Right atrium auricular region (tissue), 2 donors: Measurements from ENCODE around the gene KRT1. TPM values are rescaled to one million over a fixed set of nuclear protein-coding genes. Genes with fewer than 3 reads are reported as not detected.

ENCODE experiments used
- DNase-seq: peaks from one replicate; pipeline ENCODE4 v3.0.0-alpha.2; 2019; ENCODE audit warnings: low spot score
- H3K27ac ChIP-seq, 2 donors: fragments of 200-600 bp; sonication (generic); 1 replicate in 1 of 2; 2 replicates in 1 of 2; pipeline ENCODE4 v1.5.1; 2016 to 2019
- H3K27me3 ChIP-seq, 2 donors: fragments of 200-600 bp; sonication (generic); one replicate each; pipeline versions ENCODE4 v1.5.1 to v1.6.0; 2017 to 2019
- H3K36me3 ChIP-seq: fragments of 200-600 bp; sonication (generic); one replicate; pipeline ENCODE4 v1.5.1; 2016
- H3K4me1 ChIP-seq, 2 donors: fragments of 200-600 bp; sonication (generic); one replicate each; pipeline versions ENCODE4 v1.5.1 to v1.6.0; 2017 to 2019
- H3K4me3 ChIP-seq, 2 donors: fragments of 200-600 bp; sonication (generic); 1 replicate in 1 of 2; 2 replicates in 1 of 2; pipeline ENCODE4 v1.5.1; 2017 to 2019; ENCODE audit warnings: mild to moderate bottlenecking in 1 of 2, moderate library complexity in 1 of 2
- H3K9me3 ChIP-seq, 2 donors: fragments of 200-600 bp; sonication (generic); one replicate each; pipeline ENCODE4 v1.5.1; 2019
- CTCF ChIP-seq, 2 donors: fragments of 200-600 bp; sonication (generic); IDR thresholded peaks; one replicate each; pipeline ENCODE4 v1.5.1; 2019; ENCODE audit warnings: antibody characterized with exemption in 2 of 2
- total RNA-seq, 2 donors: library from RNA; depleted of rRNA; stranded (reverse); fragments of >200 nt; gene quantifications; one replicate each; pipeline ENCODE4 v1.1.0, GENCODE V29; 2016

Gene KRT1
- not detected for total RNA-seq

GRCh38 chr12:52680363-52680762 lies at the start of gene KRT1:
TSS of gene KRT1 (minus strand) at chr12:52680407. CDS start at chr12:52680348, 59 bp downstream.
- Histone ChIP-seq H3K36me3 (no peaks in the 10 kb centered on the region), H3K4me3 (no peak within 1 kb of the TSS), H3K4me1 (no peaks in the 10 kb centered on the region), H3K9me3 (no peaks in the 10 kb centered on the region), H3K27me3 (no peaks in the 10 kb centered on the region), H3K27ac (no peak within 1 kb of the TSS)
- no peak for TF ChIP-seq CTCF (IDR thresholded peaks at IDR 0.05)
- no peak for DNase-seq

GRCh38 chr12:52729147-52729546 lies 48.9 kb upstream of the KRT1 start:
- no peak overlapping the region for H3K27ac ChIP-seq
- no peaks in the 10 kb centered on the region for H3K36me3 ChIP-seq
- H3K9me3 ChIP-seq = no peaks in the 10 kb centered on the region
- no peaks in the 10 kb centered on the region for H3K27me3 ChIP-seq
- H3K4me1 ChIP-seq = no peaks in the 10 kb centered on the region
- no peak for DNase-seq
- no peak overlapping the region for H3K4me3 ChIP-seq
- TF ChIP-seq CTCF (IDR thresholded peaks at IDR 0.05) = no peak

- TF ChIP-seq CTCF (IDR thresholded peaks at IDR 0.05) = no peak
- DNase-seq = no peak
- Histone ChIP-seq H3K27me3 (no peaks in the 10 kb centered on the region), H3K9me3 (no peaks in the 10 kb centered on the region), H3K4me1 (no peaks in the 10 kb centered on the region), H3K4me3 (no peak overlapping the region), H3K36me3 (no peaks in the 10 kb centered on the region), H3K27ac (no peak overlapping the region)
These were observed 48.2 kb upstream of the KRT1 start for GRCh38 chr12:52728374-52728773.

GRCh38 chr12:52727037-52727436 lies 46.8 kb upstream of the KRT1 start:
- Histone ChIP-seq H3K27me3 (no peaks in the 10 kb centered on the region), H3K4me1 (no peaks in the 10 kb centered on the region), H3K36me3 (no peaks in the 10 kb centered on the region), H3K27ac (no peak overlapping the region), H3K9me3 (no peaks in the 10 kb centered on the region), H3K4me3 (no peak overlapping the region)
- TF ChIP-seq CTCF (IDR thresholded peaks at IDR 0.05) = no peak
- DNase-seq = no peak

- H3K27ac ChIP-seq = no peak overlapping the region
- H3K4me1 ChIP-seq = no peaks in the 10 kb centered on the region
- no peaks in the 10 kb centered on the region for H3K27me3 ChIP-seq
- no peaks in the 10 kb centered on the region for H3K9me3 ChIP-seq
- no peaks in the 10 kb centered on the region for H3K36me3 ChIP-seq
- no peak overlapping the region for H3K4me3 ChIP-seq
- no peak for DNase-seq
- no peak for TF ChIP-seq CTCF (IDR thresholded peaks at IDR 0.05)
These were observed 46.2 kb upstream of the KRT1 start for GRCh38 chr12:52726451-52726850.

GRCh38 chr12:52724384-52724783 lies 44.2 kb upstream of the KRT1 start:
- Histone ChIP-seq H3K27me3 (no peaks in the 10 kb centered on the region), H3K4me1 (no peaks in the 10 kb centered on the region), H3K36me3 (no peaks in the 10 kb centered on the region), H3K27ac (no peak overlapping the region), H3K4me3 (no peak overlapping the region), H3K9me3 (no peaks in the 10 kb centered on the region)
- no peak for TF ChIP-seq CTCF (IDR thresholded peaks at IDR 0.05)
- DNase-seq = no peak
